Nucleus accumbens (tissue), 56 donors: Measurements from ENCODE around the gene PDGFB.
A peak's percentile ranks its signal among the peaks of the same experiment; 100 is the strongest.

Experiments
- DNase-seq, 56 donors: peaks; one replicate each; lab custom pipeline; 2025; lab: John Stamatoyannopoulos, UW

The PDGFB gene

GRCh38 chr22:39178206-39179111, 66.3 kb downstream of the PDGFB start:
- DNase-seq = no peak

DNA sequence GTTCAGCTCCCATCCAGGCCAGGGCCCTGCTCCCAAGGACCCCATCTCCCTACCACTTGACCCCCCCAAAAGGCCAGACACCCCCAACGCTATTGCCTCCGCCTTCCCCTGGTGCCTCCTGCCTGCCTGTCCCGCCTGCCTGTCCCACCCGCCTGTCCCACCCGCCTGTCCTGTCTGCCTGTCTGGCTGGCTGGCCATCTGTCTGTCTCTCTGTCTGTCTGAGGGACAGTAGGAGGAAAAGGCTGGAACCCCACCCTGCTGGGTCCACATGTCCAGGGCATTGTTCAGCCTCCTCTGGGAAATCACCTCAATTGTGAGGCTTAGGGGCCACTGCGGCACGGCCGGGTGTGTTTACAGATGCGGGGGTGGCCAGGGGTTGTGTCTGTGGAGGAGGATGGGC, 67.0 kb downstream of the PDGFB start:
- no peak for DNase-seq

- DNase-seq = no peak
Measured at GRCh38 chr22:39177456-39177775, 67.4 kb downstream of the PDGFB start.

- DNase-seq = no peak
Measured at GRCh38 chr22:39176714-39177455, 67.9 kb downstream of the PDGFB start.

GRCh38 chr22:39176143-39176713, 68.6 kb downstream of the PDGFB start:
- DNase-seq = no peak

- DNase-seq = no peak
Measured at GRCh38 chr22:39175353-39176142, 69.2 kb downstream of the PDGFB start.

GRCh38 chr22:39174498-39175352, 70.1 kb downstream of the PDGFB start:
- DNase-seq = peak in 6 of 56 donors; percentile 6 to 50 (median 24)

GRCh38 chr22:39173787-39174497, 70.8 kb downstream of the PDGFB start:
- DNase-seq = no peak
